ENCODE measurements around the gene OTOS. TPM values are rescaled to one million over a fixed set of nuclear protein-coding genes. Genes with fewer than 3 reads are reported as not detected.

The OTOS gene
- total RNA-seq, 1 experiment from 2014 or later = not detected

- Histone ChIP-seq H3K27ac (no peak overlapping the region), H3K27me3 (replicated peaks) (0 out of 2 replicates have a peak, but pooled peaks cover under 1% of the 10 kb centered on the region), H3K4me3 (no peak overlapping the region), H3K36me3 (peaks cover 51% of the 10 kb centered on the region), H3K4me1 (replicated peaks) (peaks cover 13% of the 10 kb centered on the region), H3K9me3 (replicated peaks) (no peaks in the 10 kb centered on the region)
- no peak for DNase-seq (ENCODE audit: low read depth in 1 of 2, low spot score in 2 of 2)
Observed at GRCh38 chr2:240134466-240134865, 6.0 kb downstream of the OTOS start.

DNA sequence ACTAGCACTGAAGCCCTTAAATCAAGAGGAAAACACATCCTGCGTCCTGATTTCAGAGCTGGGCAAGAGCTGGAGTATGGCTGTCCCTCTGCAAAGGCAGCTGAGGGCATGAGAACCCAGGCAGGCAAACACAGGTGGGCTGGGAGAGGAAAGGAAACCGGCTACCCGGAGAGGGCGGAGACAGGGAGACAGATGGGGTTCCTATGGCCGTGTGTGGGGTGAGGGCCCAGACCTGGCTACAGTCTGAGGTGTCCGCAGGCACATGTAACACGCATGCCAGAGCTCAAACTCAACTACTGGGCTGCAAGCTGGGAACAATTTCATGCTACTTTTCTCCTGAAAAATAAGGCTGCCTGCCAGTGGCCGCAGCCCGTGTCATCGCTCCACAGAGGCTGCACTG is 7.1 kb downstream of the OTOS start:
- Histone ChIP-seq H3K4me1 (replicated peaks) (peaks cover 13% of the 10 kb centered on the region), H3K9me3 (replicated peaks) (no peaks in the 10 kb centered on the region), H3K27ac (no peak overlapping the region), H3K36me3 (peaks cover 62% of the 10 kb centered on the region), H3K4me3 (no peak overlapping the region), H3K27me3 (replicated peaks) (no peaks in the 10 kb centered on the region)
- no peak for DNase-seq (ENCODE audit: low read depth in 1 of 2, low spot score in 2 of 2)

- Histone ChIP-seq H3K27me3 (replicated peaks) (no peaks in the 10 kb centered on the region), H3K9me3 (replicated peaks) (no peaks in the 10 kb centered on the region), H3K4me3 (no peak overlapping the region), H3K27ac (no peak overlapping the region), H3K4me1 (replicated peaks) (peaks cover 13% of the 10 kb centered on the region), H3K36me3 (peaks cover 69% of the 10 kb centered on the region)
- no peak for DNase-seq (ENCODE audit: low read depth in 1 of 2, low spot score in 2 of 2)
Observed at GRCh38 chr2:240132651-240132980, 7.8 kb downstream of the OTOS start.

- DNase-seq (ENCODE audit: low read depth in 1 of 2, low spot score in 2 of 2) = no peak
- Histone ChIP-seq H3K27me3 (replicated peaks) (no peaks in the 10 kb centered on the region), H3K36me3 (peaks cover 69% of the 10 kb centered on the region), H3K27ac (no peak overlapping the region), H3K4me1 (replicated peaks) (peaks cover 13% of the 10 kb centered on the region), H3K4me3 (no peak overlapping the region), H3K9me3 (replicated peaks) (no peaks in the 10 kb centered on the region)
Observed at GRCh38 chr2:240131941-240132650, 8.4 kb downstream of the OTOS start.

- Histone ChIP-seq H3K4me3 (no peak overlapping the region), H3K36me3 (peaks cover 69% of the 10 kb centered on the region), H3K27ac (no peak overlapping the region), H3K9me3 (replicated peaks) (no peaks in the 10 kb centered on the region), H3K4me1 (replicated peaks) (peaks cover 8% of the 10 kb centered on the region), H3K27me3 (replicated peaks) (no peaks in the 10 kb centered on the region)
- DNase-seq (ENCODE audit: low read depth in 1 of 2, low spot score in 2 of 2) = no peak
Observed at GRCh38 chr2:240131296-240131695, 9.2 kb downstream of the OTOS start.

- Histone ChIP-seq H3K4me3 (no peak overlapping the region), H3K27ac (no peak overlapping the region), H3K4me1 (replicated peaks) (peaks cover 7% of the 10 kb centered on the region), H3K27me3 (replicated peaks) (no peaks in the 10 kb centered on the region), H3K36me3 (peaks cover 72% of the 10 kb centered on the region), H3K9me3 (replicated peaks) (no peaks in the 10 kb centered on the region)
- DNase-seq (ENCODE audit: low read depth in 1 of 2, low spot score in 2 of 2) = no peak
Observed at GRCh38 chr2:240130393-240131195, 9.9 kb downstream of the OTOS start.

DNA sequence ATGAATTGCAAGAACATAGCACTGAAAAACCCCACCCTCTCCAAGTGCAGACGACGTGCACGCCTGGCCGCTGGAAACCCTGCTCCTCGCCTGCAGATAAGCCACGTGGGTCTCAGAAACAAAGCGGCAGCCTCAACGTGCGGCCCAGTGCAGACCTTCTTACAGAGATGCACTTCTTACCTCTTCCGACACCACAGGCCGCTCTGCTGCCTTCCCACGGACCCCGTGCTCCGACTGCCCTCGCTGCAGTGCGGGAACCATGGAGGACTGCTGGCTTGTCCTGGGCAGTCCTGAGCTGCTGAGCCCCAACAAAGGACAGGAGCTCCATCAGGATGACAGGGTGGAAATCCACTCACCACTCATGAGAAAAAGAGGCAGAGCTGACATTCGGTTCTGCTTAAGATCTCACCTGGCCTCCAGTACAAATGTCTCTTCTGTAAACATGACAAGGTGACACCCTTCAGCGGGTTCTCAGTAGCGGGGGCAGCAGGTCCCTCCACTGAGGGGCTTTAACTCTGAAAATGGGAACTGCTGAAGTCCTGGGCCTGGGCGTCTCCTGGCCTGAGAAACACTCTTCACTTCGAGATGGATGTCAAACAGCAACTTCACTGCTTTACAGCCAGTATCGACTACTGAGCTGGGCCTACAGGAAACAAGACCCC is 10.6 kb downstream of the OTOS start:
- Histone ChIP-seq H3K9me3 (replicated peaks) (no peaks in the 10 kb centered on the region), H3K27me3 (replicated peaks) (no peaks in the 10 kb centered on the region), H3K27ac (no peak overlapping the region), H3K36me3 (peaks cover 73% of the 10 kb centered on the region), H3K4me1 (replicated peaks) (peaks cover 1% of the 10 kb centered on the region), H3K4me3 (no peak overlapping the region)
- no peak for DNase-seq (ENCODE audit: low read depth in 1 of 2, low spot score in 2 of 2)

DNA sequence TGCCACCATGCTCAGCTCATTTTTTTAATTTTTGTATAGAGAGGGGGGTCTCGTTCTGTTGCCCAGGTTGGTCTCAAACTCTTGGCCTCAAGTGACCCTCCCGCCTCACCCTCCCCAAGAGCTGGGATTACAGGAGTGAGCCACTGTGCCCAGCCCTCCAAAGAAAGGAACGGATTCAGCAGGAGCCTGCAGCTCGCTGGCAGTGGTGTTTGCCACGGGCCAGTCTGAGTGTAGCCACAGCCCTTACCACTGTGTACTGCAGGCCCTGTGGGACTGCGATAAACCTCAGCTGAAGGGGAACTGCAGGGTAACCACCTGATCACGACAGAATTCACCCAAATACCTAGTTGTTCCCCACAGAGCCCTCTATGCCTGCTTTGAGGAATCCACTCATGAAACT is 11.1 kb downstream of the OTOS start:
- Histone ChIP-seq H3K27me3 (replicated peaks) (no peaks in the 10 kb centered on the region), H3K36me3 (peaks cover 73% of the 10 kb centered on the region), H3K4me3 (no peak overlapping the region), H3K4me1 (replicated peaks) (no peaks in the 10 kb centered on the region; the same call in 1 of the 2 replicates), H3K27ac (no peak overlapping the region), H3K9me3 (replicated peaks) (no peaks in the 10 kb centered on the region)
- no peak for DNase-seq (ENCODE audit: low read depth in 1 of 2, low spot score in 2 of 2)

DNA sequence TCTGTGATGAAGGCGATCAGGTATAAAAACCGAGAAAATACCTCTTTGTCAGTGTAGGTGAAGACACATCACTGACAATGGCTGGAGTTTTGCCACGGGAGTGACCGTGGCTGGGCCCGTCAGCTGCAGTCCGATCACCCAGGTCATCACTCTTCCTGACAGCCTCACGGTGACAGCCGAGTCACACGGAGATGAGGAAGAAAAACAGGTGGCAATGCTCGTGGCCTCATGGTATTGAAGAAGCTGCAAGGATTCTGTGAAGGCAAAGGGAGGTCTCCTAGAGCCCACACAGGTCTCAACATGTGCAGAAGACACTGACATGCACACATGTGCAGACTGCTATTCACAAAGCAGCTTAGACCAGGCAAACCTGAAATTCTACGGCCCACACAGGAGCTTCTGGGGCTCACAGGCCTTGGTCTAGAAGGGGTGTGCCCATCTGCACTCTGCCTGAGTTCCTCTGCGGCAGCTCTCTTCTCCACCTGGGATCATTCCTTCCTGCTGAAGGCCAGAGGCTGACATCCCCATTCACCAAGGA is 11.8 kb downstream of the OTOS start:
- Histone ChIP-seq H3K4me1 (replicated peaks) (no peaks in the 10 kb centered on the region), H3K9me3 (replicated peaks) (no peaks in the 10 kb centered on the region), H3K36me3 (peaks cover 69% of the 10 kb centered on the region), H3K4me3 (no peak overlapping the region), H3K27me3 (replicated peaks) (no peaks in the 10 kb centered on the region), H3K27ac (no peak overlapping the region)
- DNase-seq (ENCODE audit: low read depth in 1 of 2, low spot score in 2 of 2) = no peak

- H3K9me3 ChIP-seq (replicated peaks) = no peaks in the 10 kb centered on the region
- DNase-seq (ENCODE audit: low read depth in 1 of 2, low spot score in 2 of 2) = peak in 1 of 2 experiments; percentile 31
- no peak overlapping the region for H3K4me3 ChIP-seq
- no peaks in the 10 kb centered on the region for H3K27me3 ChIP-seq (replicated peaks)
- H3K36me3 ChIP-seq = peaks cover 62% of the 10 kb centered on the region
- no peaks in the 10 kb centered on the region for H3K4me1 ChIP-seq (replicated peaks)
- H3K27ac ChIP-seq = no peak overlapping the region
Observed at GRCh38 chr2:240127911-240128607, 12.4 kb downstream of the OTOS start.

GRCh38 chr2:240127191-240127750 is 13.2 kb downstream of the OTOS start:
- Histone ChIP-seq H3K27ac (no peak overlapping the region), H3K4me1 (replicated peaks) (no peaks in the 10 kb centered on the region), H3K27me3 (replicated peaks) (no peaks in the 10 kb centered on the region), H3K9me3 (replicated peaks) (no peaks in the 10 kb centered on the region), H3K36me3 (peaks cover 54% of the 10 kb centered on the region), H3K4me3 (no peak overlapping the region)
- no peak for DNase-seq (ENCODE audit: low read depth in 1 of 2, low spot score in 2 of 2)

GRCh38 chr2:240126731-240127130 is 13.7 kb downstream of the OTOS start:
- H3K27ac ChIP-seq = no peak overlapping the region
- H3K9me3 ChIP-seq (replicated peaks) = no peaks in the 10 kb centered on the region
- H3K4me3 ChIP-seq = no peak overlapping the region
- H3K27me3 ChIP-seq (replicated peaks) = no peaks in the 10 kb centered on the region
- DNase-seq (ENCODE audit: low read depth in 1 of 2, low spot score in 2 of 2) = peak in 1 of 2 experiments; percentile 32
- no peaks in the 10 kb centered on the region for H3K4me1 ChIP-seq (replicated peaks)
- H3K36me3 ChIP-seq = peaks cover 49% of the 10 kb centered on the region

DNA sequence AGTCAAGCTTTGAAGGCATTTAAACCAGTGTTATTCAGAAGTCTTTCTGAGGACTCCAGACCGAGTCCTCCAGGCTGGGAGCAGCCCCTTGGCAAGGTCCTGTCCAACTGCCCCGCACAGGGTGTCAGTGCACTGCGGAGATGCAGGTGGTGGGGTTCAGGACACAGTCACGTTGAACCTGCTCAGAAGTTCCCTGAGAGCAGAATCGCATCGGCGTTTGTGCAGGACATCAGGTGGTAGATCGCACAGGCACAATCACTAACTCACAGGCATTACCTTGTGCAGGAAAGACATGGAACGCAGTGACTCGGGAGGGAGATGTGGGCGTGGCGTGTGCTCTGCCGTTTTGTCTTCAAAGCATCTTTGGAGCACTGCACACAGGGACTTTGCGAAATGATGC is 14.7 kb downstream of the OTOS start:
- Histone ChIP-seq H3K4me3 (no peak overlapping the region), H3K9me3 (replicated peaks) (no peaks in the 10 kb centered on the region), H3K27ac (no peak overlapping the region), H3K27me3 (replicated peaks) (no peaks in the 10 kb centered on the region), H3K36me3 (peaks cover 39% of the 10 kb centered on the region), H3K4me1 (replicated peaks) (no peaks in the 10 kb centered on the region)
- peak in 1 of 2 experiments; percentile 35 for DNase-seq (ENCODE audit: low read depth in 1 of 2, low spot score in 2 of 2)
